Occipital lobe (tissue), 2 donors: Measurements from ENCODE around the gene GPR146. TPM values are rescaled to one million over a fixed set of nuclear protein-coding genes. Genes with fewer than 3 reads are reported as not detected.

Experiments
- DNase-seq: peaks from one replicate; lab custom pipeline; 2025; lab: John Stamatoyannopoulos, UW
- total RNA-seq: library from RNA; depleted of rRNA; stranded (reverse); fragments of >200 nt; gene quantifications from one replicate; pipeline ENCODE4 v1.2.3, GENCODE V29; 2014

Gene GPR146
- total RNA-seq, 1 donor from 2014 or later = 6.7 TPM

DNA sequence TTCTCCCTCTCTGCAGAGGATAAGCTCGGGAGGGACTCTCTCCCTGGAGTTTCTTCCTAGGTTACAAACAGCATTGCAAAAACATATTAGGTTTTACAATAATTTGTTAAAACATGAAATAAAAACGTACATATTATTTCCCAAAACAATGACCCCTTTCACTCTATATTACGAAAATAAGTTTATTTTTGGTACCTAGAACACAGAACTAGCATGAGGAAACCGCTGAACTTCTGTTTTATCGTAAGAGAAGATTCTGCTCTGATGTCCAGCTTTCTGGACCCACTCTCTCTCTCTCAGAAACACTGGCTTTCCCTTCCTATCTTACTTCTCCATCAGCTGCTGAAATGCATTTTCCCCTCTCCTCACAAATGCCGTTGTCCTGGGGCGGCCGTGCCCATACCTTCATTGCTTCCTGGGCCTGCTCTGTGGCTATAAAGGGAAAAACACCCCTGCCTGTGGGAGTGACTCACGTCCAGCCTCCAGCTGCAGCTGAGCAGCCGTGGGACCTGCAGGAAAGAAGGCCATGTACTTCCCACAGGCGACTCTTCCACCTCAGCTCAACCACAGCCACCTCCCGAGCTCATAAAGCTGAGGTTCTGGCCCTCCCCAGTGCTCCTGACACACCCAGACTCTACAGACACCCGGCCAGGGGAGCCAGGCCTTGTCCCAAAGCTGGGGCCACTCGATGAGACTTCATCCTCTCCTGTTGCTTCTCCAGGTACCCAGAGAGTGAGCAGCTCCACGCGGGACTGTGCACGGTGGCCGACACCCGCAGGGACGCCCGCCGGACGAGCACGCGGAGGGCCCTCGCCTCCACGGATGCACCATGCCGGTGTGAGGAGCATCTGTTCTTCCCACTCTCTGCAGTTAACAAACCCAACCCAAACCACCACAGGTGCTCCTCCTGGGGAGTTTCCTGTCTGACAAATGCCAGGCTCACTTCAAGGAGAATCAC lies 46.6 kb downstream of the GPR146 start:
- no peak for DNase-seq

DNA sequence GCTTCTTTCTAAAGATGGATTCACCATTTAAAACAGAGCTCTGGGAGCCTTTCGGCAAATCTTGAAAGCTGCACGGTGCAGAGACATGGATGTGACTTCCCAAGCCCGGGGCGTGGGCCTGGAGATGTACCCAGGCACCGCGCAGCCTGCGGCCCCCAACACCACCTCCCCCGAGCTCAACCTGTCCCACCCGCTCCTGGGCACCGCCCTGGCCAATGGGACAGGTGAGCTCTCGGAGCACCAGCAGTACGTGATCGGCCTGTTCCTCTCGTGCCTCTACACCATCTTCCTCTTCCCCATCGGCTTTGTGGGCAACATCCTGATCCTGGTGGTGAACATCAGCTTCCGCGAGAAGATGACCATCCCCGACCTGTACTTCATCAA lies 47.3 kb downstream of the GPR146 start:
- no peak for DNase-seq

DNA sequence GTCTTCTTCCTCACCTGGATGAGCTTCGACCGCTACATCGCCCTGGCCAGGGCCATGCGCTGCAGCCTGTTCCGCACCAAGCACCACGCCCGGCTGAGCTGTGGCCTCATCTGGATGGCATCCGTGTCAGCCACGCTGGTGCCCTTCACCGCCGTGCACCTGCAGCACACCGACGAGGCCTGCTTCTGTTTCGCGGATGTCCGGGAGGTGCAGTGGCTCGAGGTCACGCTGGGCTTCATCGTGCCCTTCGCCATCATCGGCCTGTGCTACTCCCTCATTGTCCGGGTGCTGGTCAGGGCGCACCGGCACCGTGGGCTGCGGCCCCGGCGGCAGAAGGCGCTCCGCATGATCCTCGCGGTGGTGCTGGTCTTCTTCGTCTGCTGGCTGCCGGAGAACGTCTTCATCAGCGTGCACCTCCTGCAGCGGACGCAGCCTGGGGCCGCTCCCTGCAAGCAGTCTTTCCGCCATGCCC lies 47.9 kb downstream of the GPR146 start:
- DNase-seq = no peak

DNA sequence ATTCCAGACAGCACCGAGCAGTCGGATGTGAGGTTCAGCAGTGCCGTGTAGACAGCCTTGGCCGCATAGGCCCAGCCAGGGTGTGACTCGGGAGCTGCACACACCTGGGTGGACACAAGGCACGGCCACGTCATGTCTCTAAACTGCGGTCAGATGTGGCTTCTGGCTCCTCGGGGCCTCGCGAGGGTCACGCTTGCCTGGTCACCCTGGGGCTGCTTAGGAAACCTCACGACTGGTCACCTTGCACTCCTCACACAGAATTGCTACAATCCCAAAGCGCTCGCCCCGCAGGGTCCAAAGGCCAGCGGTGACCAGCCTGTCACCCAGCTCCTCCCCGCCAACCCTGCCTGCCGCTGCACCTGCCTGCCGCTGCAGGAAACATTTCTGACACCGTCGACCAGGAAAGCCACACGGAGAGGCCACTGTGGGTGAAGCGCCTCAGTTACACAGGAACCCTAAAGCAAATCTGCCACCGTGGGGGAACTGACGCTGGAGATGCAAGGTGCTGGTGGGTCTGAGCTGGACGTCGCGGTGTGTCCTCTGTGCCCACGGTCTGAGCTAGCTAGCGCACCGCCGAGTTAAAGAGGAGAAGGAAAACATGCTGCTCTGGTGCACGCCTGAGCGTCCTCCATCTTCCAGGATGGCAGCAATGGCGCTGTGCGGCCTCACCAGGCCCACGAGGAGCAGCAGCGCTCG lies 48.6 kb downstream of the GPR146 start:
- DNase-seq = no peak

DNA sequence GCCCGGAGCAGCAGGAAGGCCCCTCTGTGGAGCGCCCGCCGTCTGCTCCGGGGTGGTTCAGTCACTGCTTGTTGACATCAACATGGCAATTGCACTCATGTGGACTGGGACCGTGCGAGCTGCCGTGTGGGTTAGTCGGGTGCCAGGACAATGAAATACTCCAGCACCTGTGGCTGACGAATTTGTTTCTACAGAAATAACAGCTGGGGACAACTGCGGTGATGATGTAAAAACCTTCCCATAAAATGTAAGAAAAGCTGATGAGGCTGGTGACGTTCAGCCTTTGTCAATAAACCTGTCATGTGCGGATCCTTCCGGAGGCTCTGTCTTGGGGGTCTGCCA lies 49.1 kb downstream of the GPR146 start:
- no peak for DNase-seq

DNA sequence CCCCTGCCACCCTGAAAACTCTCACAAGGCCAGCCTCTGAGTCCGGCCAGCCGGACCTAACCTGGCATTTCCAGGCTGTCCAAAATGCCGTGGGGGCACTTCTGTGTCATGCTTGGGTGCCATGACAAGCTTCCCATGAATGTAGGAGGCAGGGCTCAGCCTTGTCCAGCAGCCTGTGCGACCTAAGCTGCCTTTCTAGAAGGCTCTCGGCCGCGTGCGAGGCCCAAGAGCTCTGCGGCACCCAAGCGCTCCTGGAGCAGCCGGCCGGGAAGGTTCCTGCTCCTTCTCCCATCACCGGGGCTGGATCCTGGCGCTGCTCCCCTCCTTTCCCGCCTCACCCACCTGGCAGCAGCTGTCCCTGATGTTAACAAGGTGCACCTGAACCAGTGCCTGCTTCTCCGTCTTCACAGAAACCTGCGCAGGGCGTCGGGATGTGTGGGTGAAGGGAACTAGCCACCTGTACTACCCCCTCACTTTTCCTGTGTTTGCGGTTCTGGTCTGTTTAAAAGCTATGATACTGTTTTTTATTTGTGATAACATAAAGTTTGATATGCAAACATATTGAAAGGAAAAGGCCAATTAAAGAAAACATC lies 49.7 kb downstream of the GPR146 start:
- DNase-seq = no peak

DNA sequence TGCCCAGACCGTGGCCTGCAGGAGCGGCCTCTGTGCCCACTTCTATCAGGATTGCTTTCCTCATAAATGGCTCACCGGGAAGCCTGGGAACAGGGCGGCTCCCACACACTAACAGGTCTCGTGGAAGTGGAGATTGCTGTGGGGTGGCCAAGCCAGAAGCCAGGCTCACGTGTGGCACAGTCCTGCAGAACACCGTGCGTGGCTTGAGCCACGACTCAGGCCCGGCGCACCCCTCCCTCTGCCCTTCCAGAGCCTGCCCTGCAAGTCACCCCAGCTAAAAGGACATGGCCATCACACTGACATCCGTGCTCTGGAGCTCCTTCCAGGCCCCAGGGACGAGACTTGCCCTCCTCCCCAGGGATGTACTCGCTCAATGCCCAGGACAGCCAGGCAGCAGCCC lies 50.5 kb downstream of the GPR146 start:
- no peak for DNase-seq

DNA sequence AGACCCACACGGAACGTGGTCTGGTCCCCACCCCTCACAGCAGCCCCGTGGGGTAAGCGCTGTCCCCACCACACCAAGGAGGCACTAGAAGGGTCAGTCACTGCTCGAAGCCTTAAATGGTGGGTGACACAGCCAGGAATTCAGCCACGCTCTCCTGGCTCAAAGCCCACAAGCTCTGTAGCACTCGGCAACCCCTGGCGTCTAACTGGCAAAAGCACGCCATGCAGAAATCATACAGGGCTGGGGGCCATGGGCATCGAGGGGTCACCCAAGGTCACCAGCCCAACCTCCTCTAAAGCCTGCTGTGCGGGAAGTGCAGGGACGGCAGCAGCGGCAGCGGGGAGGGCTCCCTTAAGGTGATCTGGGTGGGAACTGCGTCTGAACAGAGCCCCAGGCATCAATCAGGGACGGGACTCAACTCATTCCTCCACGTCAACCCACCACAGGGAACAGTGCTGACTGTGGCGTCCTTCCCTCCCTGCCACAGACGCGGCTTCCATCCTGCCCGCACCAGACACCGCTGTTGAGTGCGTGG lies 51.3 kb downstream of the GPR146 start:
- no peak for DNase-seq

DNA sequence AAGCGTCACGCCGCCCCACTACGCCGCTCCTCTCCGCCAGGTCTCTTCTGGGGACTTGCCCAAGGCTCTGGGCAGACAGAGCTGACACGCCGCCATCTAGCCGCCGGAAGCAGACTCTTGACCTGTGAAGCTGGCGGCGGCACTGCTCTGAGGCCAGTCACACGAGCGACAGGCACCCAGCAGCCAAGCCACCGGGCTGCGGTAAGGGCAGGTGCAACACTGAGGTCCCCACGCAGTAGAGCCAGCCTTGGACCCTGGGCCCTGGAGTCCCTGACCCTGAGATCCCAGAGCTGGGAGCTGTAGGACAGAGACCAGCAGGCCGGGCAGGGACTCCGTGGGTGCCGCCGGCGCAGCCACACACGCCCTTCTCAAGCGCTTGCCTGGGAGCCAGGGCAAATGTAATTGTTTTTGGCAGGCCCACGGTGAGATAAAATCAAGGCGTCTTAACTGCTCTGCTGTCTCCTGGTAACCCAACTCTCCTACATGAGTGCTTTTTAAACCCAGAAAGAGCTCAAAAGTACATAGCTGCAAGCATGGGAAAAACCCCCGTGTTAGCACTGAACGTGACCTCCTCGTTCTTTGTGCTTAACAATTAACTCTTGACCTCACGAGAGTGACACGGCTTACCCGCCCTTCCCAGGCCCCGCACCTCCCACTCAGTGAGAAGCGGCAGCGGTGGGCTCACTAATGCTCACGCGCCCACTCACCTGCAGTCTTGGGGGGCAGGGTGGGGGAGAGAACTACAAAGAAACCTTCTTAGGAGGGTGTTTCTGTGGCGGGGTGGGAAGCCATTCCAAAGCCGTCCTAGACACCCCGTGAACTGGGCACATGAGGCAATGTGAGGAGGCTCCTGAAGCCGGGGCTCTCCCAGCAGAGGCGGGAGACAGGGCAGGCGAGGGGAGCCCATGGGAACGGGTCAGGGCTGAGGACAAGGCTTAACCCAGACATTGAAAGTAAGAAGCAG lies 52.1 kb downstream of the GPR146 start:
- DNase-seq = no peak

DNA sequence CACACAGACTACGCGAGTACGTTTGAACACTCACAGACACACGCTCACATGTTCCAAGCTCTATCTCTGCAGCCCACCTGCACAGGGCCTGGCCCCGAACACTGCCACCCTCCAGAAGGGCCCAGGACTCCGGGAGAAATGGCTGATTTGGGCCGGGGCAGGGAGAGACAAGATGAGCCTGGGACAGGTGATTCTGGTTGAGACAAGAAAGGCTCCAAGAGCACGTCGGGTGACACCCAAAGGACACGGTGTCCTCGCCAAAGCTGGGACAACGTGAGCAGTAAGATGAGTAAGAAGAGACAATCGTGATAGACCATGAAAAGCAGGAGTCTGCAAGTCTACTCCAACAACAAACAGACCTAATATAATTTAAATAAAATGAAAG lies 52.8 kb downstream of the GPR146 start:
- no peak for DNase-seq

DNA sequence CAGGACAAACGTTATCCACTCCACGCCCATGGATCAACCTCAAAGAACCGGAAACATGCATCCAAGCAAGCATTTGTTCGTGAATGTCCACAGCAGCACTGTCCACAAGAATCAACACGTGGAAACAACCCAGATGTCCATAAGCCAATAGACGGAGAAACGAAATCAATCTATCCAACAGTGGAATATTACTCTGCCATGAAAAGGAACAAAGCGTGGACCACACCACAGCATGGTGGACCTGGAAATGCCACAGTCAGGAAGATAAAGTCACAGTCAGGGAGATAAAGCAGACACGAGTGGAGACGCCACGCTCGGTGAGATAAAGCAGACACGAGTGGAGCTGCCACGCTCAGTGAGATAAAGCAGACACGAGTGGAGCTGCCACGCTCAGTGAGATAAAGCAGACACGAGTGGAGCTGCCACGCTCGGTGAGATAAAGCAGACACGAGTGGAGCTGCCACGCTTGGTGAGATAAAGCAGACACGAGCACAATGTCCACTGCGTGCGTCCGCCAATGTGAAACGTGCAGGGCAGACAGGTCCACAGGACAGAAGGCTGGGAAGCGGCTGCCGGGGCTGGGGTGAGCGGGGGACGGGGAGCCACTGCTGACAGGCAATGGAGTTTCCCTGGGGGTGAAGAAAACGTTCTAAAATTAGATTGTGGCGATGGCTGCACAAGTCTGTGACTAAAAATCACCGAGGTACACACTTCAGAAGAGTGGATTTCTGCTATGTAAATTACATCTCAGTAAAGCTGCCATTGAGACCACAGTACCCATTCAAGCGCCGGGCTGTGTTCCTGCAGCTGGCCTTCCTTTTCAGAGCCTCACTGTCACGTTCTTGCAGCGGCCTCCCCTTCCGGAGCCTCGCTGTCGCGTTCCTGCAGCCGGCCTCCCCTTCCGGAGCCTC lies 54.2 kb downstream of the GPR146 start:
- DNase-seq = no peak

DNA sequence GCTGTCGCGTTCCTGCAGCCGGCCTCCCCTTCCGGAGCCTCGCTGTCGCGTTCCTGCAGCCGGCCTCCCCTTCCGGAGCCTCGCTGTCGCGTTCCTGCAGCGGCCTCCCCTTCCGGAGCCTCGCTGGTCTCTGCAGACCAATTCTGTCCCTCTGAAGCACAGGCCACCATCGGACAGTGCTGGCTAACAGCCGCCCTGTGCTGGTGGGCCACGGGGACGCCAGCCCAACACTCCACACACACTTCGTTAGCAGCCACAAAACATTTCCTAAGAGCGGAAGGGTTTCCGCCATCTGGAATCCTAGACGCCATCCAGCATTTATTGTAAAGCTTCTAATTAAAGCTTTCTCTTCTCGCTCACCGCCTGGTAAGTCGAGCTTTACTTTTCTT lies 54.8 kb downstream of the GPR146 start:
- DNase-seq = no peak

DNA sequence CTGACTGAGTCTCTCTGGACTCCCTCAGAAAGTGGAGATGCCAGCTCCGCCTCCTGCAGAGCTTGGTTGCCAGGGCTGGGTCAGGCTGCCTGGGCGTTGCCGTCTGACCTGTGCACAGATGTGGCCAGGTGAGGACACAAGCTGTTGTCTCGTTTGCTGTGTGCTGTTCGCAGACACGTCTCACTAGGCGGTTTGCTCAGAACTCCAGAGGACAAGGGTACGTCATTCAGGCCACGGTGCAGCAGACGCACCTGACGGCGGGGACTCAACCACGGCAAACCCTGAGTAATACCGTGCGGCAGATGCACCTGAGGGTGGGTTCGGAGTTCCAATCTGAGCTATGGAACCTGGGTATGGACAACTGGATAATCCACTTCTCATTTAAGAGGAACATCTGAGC lies 55.3 kb downstream of the GPR146 start:
- no peak for DNase-seq

DNA sequence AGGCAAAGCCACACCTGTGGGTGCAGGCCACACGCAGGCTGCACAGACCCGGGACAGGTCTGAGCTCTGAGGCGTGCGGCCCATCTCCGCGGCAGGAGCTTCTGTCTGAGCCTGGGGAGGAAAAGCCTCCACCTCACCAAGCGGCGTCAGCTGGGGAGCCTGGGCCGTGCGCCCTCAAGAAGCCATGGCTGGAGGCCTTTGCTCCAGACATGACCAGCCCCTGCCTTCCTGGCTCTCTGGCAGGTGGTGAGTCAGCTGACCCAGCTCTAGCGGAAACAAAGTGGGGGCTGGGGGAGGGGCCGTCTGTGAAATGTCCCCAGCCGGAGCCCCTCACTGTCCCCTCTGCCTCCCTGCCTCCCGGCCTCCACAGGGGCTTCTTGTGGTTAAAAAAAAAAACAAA lies 56.0 kb downstream of the GPR146 start:
- no peak for DNase-seq

DNA sequence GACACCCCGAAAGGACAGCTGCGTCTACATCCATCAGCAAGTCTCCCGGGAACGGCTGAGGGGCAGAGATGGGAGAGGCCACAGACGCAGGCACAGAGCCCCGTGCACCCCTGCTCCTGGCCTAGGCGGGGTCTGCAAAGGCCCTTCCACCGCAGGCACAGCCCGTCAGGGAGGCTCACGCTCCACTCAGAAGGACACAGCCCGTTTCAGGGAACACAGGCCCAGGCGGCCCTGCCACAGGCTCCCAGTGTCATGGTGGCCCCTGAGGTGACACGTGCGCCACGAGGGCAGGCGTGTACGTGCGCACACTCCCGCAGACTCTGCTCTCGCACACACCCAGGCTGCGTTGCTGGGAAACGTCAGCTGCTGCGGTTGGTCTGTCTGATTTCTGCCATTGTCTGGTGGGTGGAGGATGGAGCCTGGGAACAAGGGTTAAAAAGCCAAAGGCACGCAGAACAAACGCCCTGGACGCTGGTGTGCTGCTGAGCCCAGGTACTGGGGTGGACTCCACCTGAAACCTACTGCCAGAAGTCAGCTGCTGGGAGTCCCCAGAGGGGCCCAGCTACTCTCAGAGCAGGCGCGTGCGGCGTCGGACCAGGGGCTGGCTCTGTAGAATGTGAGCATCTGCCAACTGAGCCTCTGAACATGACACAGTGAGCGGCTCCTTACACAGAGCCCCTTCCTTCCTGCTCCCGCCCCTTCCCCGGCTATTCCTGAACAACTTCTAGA lies 56.7 kb downstream of the GPR146 start:
- no peak for DNase-seq

DNA sequence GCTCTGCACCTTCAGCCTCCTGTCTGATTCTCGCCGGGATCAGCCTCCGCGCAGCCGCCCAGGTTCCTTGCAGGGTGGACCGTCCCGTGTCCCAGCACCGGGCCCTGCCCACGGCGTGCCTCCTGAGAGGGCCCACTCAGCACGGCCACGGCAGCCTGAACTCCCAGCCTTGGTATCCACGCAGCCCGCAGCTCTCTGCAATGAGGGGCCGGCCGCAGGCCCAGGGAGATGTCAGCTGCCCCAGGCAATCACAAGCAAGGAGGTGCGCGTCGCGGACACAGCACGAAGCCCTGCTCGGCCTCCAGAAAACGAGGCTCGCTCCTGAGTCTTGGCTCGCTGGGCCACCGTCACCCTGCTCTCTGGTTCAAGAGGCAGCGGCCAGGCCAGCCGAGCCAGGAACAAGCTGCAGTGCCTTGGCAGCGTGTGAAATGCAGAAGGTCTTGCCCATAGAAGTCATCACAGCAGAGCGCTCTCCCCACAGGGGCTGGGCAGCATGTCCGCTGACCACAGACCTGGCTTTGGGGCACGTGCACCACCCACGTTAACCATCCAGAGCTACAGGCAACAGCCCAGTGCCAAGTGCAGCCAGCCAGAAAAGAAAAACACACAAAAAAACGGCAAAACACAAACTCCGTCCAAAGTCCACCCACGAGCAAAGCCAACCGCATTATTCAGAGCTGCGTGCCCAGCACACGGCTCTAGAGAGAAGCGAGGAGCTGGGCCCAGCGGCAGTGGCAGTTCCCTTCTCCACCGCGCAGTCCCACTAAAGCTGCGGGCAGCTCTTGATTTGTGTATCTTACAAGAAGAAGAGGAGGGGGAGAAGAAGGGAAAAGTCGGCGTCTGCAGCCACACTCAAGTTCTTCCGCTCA lies 57.5 kb downstream of the GPR146 start:
- DNase-seq = no peak

DNA sequence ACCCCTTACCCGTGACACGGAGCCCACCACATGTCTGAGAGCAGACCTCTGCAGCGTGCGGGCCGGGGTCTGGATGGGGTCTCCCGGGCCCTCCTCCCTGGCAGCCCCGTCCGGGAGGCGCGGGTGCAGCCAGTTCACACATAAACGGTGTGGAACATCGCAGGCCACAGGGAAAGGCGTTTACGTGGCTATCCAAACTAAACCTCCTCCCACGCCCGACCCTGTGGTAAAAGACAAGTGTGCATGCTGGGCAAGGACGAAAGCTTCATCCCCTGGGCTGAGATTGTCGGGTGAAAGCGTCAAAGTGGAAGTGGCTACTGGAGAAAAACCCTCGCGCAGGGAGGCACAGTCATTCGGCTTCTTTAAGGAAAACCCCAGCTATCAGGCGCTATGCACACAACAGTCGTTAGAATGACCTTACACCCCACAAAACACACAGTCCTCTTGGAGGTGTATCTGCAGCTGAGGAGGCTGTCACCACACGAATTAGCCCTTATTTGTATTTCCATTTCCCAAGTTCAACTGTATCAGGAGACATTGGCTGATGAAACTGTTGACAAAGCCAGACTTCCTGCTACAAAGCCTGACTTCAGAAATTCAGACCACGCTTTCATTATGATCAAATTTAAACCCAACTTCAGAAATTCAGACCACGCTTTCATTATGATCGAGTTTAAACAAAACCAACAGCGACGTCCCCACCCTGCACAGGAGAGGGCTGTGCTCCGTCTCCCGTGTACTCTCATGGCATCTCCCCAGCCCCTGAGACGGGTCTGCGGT lies 58.9 kb downstream of the GPR146 start:
- no peak for DNase-seq
